HTERT RPE-1 (cell line): ENCODE measurements around the gene ERP27.

Experiments used
- in situ Hi-C: fragments of 300-500 bp; cut with MboI; formaldehyde crosslinking; loops from 4 replicates; pipeline ENCODE4 v1.14.3; 2020; ENCODE audit warnings: low sequenced_read_pairs

ERP27 gene

GRCh38 chr12:14938301-14938700 is at the start of gene ERP27:
Gene ERP27 (minus strand): TSS chr12:14938537. CDS start chr12:14938508, 29 bp downstream.
- in situ Hi-C loops: no loop called here

GRCh38 chr12:14988035-14988434 is 49.7 kb upstream of the ERP27 start:
- in situ Hi-C loops: no loop called here

GRCh38 chr12:14986449-14986848 is 48.1 kb upstream of the ERP27 start:
- in situ Hi-C loops: no loop called here

GRCh38 chr12:14984766-14985285 is 46.5 kb upstream of the ERP27 start:
- in situ Hi-C loops: no loop called here

GRCh38 chr12:14984036-14984435 is 45.7 kb upstream of the ERP27 start:
- in situ Hi-C loops: no loop called here

- in situ Hi-C loops: no loop called here
These were observed 44.7 kb upstream of the ERP27 start for GRCh38 chr12:14982991-14983390.

- in situ Hi-C loops: no loop called here
These were observed 44.2 kb upstream of the ERP27 start for GRCh38 chr12:14982562-14982961.

GRCh38 chr12:14981049-14981448 is 42.7 kb upstream of the ERP27 start:
- in situ Hi-C loops: no loop called here

GRCh38 chr12:14979468-14979867 is 41.1 kb upstream of the ERP27 start:
- in situ Hi-C loops: no loop called here

- in situ Hi-C loops: no loop called here
These were observed 38.3 kb upstream of the ERP27 start for GRCh38 chr12:14976658-14977057.

- in situ Hi-C loops: no loop called here
These were observed 37.1 kb upstream of the ERP27 start for GRCh38 chr12:14975457-14975856.

GRCh38 chr12:14974633-14975032 is 36.3 kb upstream of the ERP27 start:
- in situ Hi-C loops: no loop called here

GRCh38 chr12:14972816-14973215 is 34.5 kb upstream of the ERP27 start, which contains the start of gene PDE6H:
Gene PDE6H (plus strand): TSS chr12:14973042. CDS start chr12:14978013, 4,971 bp downstream.
- in situ Hi-C loops: no loop called here

GRCh38 chr12:14970473-14970872 is 32.1 kb upstream of the ERP27 start:
- in situ Hi-C loops: no loop called here

GRCh38 chr12:14968478-14968877 is 30.1 kb upstream of the ERP27 start:
- in situ Hi-C loops: no loop called here

- in situ Hi-C loops: no loop called here
These were observed 26.9 kb upstream of the ERP27 start for GRCh38 chr12:14965221-14965620.

- in situ Hi-C loops: no loop called here
These were observed 26.1 kb upstream of the ERP27 start for GRCh38 chr12:14964406-14964805.

- in situ Hi-C loops: no loop called here
These were observed 25.2 kb upstream of the ERP27 start for GRCh38 chr12:14963520-14963919.

GRCh38 chr12:14962797-14963196 is 24.5 kb upstream of the ERP27 start:
- in situ Hi-C loops: no loop called here

GRCh38 chr12:14962153-14962539 is 23.8 kb upstream of the ERP27 start:
- in situ Hi-C loops: no loop called here

GRCh38 chr12:14961466-14962152 is 23.3 kb upstream of the ERP27 start, which contains the start of gene ARHGDIB:
Gene ARHGDIB (minus strand): TSS chr12:14961601. CDS start chr12:14950712, 10,889 bp downstream.
- in situ Hi-C loops: no loop called here

GRCh38 chr12:14960548-14961465 is 22.5 kb upstream of the ERP27 start:
- in situ Hi-C loops: no loop called here
